Esophagus squamous epithelium (tissue), 4 donors: ENCODE measurements around the gene PRAME.

Experiments used
- POLR2A ChIP-seq, 4 donors: fragments of 450-650 bp; IDR thresholded peaks; one replicate each; pipeline ENCODE4 v1.6.1; 2017; ENCODE audit warnings: antibody characterized with exemption in 4 of 4, mild to moderate bottlenecking in 4 of 4, moderate library complexity in 3 of 4
- TF ChIP-seq, protein P1 (sequence below), 6 experiments: fragments of 450-650 bp in 4 of 6; fragments of 200-600 bp in 2 of 6; sonication (generic) in 2 of 6; IDR thresholded peaks; one replicate each; pipeline ENCODE4 v1.5.1; 2016 to 2019; ENCODE audit warnings: antibody characterized with exemption in 6 of 6, mild to moderate bottlenecking in 4 of 6, moderate library complexity in 4 of 6

DNA sequence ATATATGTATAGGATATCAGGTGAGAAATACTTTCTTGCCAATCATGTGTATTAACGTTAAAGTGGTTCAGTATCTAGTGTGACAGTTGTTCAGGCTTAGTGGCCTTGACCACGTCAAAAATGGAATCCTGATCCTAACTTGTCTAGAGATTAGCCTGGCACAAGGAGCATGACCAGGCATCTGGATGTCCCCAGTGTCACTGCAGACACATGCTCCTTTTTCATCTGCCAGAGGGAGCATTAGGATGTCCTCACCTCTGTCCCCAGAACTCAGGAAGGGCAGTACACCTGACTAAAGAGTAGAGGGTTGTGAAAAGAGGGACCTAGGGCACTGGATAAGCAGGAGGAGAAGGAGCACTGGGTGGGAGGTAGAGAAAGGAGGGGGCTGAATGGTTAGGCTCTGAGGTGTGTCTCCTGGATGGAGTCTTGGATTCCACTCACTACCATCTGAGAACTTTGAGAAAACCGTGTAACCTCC lies 44.4 kb upstream of the PRAME start:
- TF ChIP-seq POLR2A (IDR thresholded peaks at IDR 0.05) = no peak
- TF ChIP-seq, protein P1, sequence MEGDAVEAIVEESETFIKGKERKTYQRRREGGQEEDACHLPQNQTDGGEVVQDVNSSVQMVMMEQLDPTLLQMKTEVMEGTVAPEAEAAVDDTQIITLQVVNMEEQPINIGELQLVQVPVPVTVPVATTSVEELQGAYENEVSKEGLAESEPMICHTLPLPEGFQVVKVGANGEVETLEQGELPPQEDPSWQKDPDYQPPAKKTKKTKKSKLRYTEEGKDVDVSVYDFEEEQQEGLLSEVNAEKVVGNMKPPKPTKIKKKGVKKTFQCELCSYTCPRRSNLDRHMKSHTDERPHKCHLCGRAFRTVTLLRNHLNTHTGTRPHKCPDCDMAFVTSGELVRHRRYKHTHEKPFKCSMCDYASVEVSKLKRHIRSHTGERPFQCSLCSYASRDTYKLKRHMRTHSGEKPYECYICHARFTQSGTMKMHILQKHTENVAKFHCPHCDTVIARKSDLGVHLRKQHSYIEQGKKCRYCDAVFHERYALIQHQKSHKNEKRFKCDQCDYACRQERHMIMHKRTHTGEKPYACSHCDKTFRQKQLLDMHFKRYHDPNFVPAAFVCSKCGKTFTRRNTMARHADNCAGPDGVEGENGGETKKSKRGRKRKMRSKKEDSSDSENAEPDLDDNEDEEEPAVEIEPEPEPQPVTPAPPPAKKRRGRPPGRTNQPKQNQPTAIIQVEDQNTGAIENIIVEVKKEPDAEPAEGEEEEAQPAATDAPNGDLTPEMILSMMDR (IDR thresholded peaks at IDR 0.05) = no peak
